Ovary (tissue), 9 donors: ENCODE data around the gene PDIA3. TPM values are rescaled to one million over a fixed set of nuclear protein-coding genes. Genes with fewer than 3 reads are reported as not detected.
"Not testable (repeated sequence)": the region's sequence is repeated elsewhere in the genome, so short reads cannot be mapped to it uniquely, and the experiment has no call there.

Source experiments
- DNase-seq, 5 donors: peaks; one replicate each; pipeline ENCODE4 v3.0.0-alpha.2; 2019 to 2020
- H3K27ac ChIP-seq, 2 donors: fragments of 200-600 bp; one replicate each; pipeline versions ENCODE4 v1.5.1 to v1.8.0; 2019 to 2022
- H3K27me3 ChIP-seq: fragments of 200-600 bp; one replicate; pipeline ENCODE4 v1.8.0; 2022
- H3K36me3 ChIP-seq: fragments of 200-600 bp; sonication (generic); one replicate; pipeline ENCODE4 v1.5.1; 2019
- H3K4me1 ChIP-seq: one replicate; pipeline ENCODE4 v1.8.1; 2013; ENCODE audit warnings: mild to moderate bottlenecking, moderate library complexity; ENCODE audit not compliant: insufficient read depth
- H3K4me3 ChIP-seq: fragments of 200-600 bp; sonication (generic); one replicate; pipeline ENCODE4 v1.5.1; 2017
- H3K9me3 ChIP-seq, 2 donors: fragments of 200-600 bp in 1 of 2; sonication (generic) in 1 of 2; one replicate each; pipeline versions ENCODE4 v1.5.1 to v1.8.1; 2013 to 2019; ENCODE audit warnings: mild to moderate bottlenecking in 1 of 2, moderate library complexity in 1 of 2
- CTCF ChIP-seq, 3 donors: fragments of 450-650 bp in 2 of 3; fragments of 200-600 bp in 1 of 3; IDR thresholded peaks; one replicate each; pipeline versions ENCODE4 v1.5.1 to v1.8.0; 2016 to 2022; ENCODE audit warnings: antibody characterized with exemption in 3 of 3, mild to moderate bottlenecking in 1 of 3
- EP300 ChIP-seq: sonication (generic); formaldehyde crosslinking; IDR thresholded peaks from one replicate; pipeline ENCODE4 v1.6.1; 2017; ENCODE audit warnings: antibody characterized with exemption
- POLR2A ChIP-seq: fragments of 450-650 bp; IDR thresholded peaks from one replicate; pipeline ENCODE4 v1.6.1; 2017; ENCODE audit warnings: antibody characterized with exemption, mild to moderate bottlenecking, moderate library complexity
- WGBS, 3 donors: extraction: QIAGEN DNeasy Blood & Tissue Kit in 1 of 3; methylation state at CpG; one replicate each; pipeline versions ENCODE4 v1.1.5 to v1.1.7; 2013 to 2017; 5-methylcytosine and 5-hydroxymethylcytosine counted together
- intact Hi-C, 4 donors: fragments of 100-400 bp; cut with DNase I; formaldehyde crosslinking; loops; one replicate each; pipeline versions ENCODE4 v1.11.0 to v1.15.1; 2022 to 2023
- polyA plus RNA-seq, 2 donors: library from polyadenylated mRNA; stranded (reverse); fragments of 200-250 nt in 1 of 2; fragments of 350-450 nt in 1 of 2; fragmentation: Illumina TruSeq in 1 of 2; extraction: RNeasy Lipid Tissue Mini Kit (QIAGEN cat#74804) in 1 of 2; gene quantifications; one replicate each; pipeline ENCODE4 v1.2.3, GENCODE V29; 2013 to 2014
- total RNA-seq, 7 donors: library from RNA; depleted of rRNA in 2 of 7; stranded (reverse); fragments of >200 nt in 2 of 7; fragmentation: NEBNext Ultra II Directional in 3 of 7; extraction: Animal tissue kit (Norgen Biotek cat#: 25700) in 3 of 7; gene quantifications; one replicate each; pipeline versions ENCODE4 v1.1.0 to v1.2.4, GENCODE V29; 2016 to 2023
- donor health status: DM: no; HTN: no; CAD: no; lungs with moderate emphysema.
- donor health status: DM: no; HTN: no; CAD: no.
- donor health status: Bipolar disorder and iron deficiency.
- donor health status: DM: yes; HTN: yes; CAD: no.
- donor health status: DM: no; HTN: no; CAD: no.
- donor health status: DM: yes; HTN: yes; CAD: no.

The PDIA3 gene
- total and polyA plus RNA-seq, 9 donors, result 56.9 to 711 (median 260) TPM

DNA sequence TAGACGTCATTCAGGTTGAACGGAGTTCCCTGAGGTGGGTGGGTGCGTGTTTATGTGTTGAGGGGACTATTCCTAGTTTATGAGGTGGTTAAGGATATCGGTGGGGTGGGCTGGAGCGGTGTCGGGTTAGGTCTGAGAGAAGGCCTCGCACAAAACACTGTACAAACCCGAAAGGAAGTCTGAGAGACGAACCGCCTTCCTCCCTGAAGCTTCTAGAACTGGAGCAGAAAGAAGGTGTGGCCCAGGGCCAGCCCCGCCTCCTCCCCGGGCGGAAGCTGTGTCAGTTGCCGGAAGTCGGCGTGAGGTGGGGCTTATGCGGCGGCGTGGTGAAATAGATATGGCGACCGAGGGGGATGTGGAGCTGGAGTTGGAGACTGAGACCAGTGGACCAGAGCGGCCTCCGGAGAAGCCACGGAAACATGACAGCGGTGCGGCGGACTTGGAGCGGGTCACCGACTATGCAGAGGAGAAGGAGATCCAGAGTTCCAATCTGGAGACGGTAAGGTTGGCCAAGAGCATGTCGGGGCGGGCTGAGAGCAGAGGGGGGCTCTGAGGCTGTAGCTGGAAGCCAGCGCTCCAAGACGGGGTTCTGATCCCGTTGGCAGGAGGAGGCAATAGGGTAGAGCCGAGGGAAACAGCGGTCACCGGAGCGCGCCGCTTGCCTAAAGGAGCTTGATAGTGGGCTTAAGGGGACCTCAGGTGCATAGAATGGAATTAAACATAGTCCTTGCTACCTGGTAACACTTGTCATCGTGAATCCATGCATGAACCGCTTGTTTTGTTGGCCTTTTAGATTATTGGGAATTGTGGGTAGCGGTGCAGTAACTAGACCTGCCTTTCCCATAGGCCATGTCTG is 54.3 kb downstream of the PDIA3 start, which contains the start of gene HYPK:
Gene HYPK (plus strand): TSS at position 314 of the 856 bp plus-strand sequence. CDS start 24 bp downstream, at position 338.
- TF ChIP-seq POLR2A (peak; percentile 58), CTCF (IDR thresholded peaks at IDR 0.05) (no peak), EP300 (no peak)
- peak within 1 kb of the TSS; percentile 85 for H3K4me3 ChIP-seq
- WGBS, 3 donors, result 6 to 8% (median 7%) methylated on average over 44 of the region's 44 CpGs
- H3K27me3 ChIP-seq, result no peaks in the 10 kb centered on the region
- DNase-seq, result peak; percentile 91 to 96 (median 94)
- intact Hi-C loops, result no loop called here
- no peaks in the 10 kb centered on the region for H3K9me3 ChIP-seq
- peaks cover 6% of the 10 kb centered on the region for H3K4me1 ChIP-seq
- peak within 1 kb of the TSS; percentile 92 to 94 for H3K27ac ChIP-seq
- H3K36me3 ChIP-seq, result no peaks in the 10 kb centered on the region

DNA sequence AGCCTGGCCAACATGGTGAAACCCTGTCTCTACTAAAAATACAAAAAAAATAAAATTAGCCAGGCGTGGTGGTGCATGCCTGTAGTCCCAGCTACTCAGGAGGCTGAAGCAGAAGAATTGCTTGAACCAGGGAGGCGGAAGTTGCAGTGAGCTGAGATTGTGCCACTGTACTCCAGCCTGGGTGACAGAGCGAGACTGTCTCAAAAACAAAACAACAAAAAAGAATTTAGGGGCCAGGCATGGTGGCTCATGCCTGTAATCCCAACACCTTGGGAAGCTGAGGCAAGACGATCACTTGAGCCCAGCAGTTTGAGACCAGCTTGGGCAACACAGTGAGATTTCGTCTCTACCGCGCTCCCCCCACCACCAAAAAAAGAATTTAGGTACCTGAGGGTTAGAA is 56.4 kb downstream of the PDIA3 start:
- H3K36me3 ChIP-seq, H3K4me1 ChIP-seq, DNase-seq, H3K4me3 ChIP-seq, intact Hi-C loops, H3K27ac ChIP-seq, H3K27me3 ChIP-seq, H3K9me3 ChIP-seq: not testable (repeated sequence)
- 94 to 95% (median 95%) methylated on average over 7 of the region's 7 CpGs for WGBS, 3 donors

DNA sequence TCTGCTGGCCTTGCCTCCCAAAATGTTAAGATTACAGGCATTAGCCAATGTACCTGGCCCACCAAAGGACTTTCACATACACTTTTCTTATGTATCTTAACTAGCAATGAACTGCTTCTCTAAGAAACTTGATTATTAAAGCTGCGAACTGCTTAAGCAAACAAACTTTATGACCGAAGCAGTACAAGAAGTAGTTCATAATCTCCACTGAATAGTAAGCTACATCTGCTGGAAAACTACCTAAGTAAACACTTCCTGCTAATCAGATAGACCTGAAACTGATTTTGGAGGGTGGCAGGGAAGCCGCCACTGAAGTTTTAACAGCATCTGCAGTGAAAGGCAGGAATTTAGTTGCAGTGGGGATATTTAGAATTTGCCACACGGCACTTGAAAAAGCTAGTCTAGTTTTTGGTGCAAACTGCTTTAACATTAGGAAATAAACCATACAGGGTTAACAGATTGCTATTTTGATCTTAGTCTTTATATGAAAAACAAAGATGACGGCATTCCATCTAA is 62.3 kb downstream of the PDIA3 start:
- no peaks in the 10 kb centered on the region for H3K27me3 ChIP-seq
- no peaks in the 10 kb centered on the region for H3K9me3 ChIP-seq
- no peaks in the 10 kb centered on the region for H3K36me3 ChIP-seq
- intact Hi-C loops, result no loop called here
- TF ChIP-seq EP300 (no peak), CTCF (IDR thresholded peaks at IDR 0.05) (no peak), POLR2A (no peak)
- WGBS, 3 donors, result 90 to 98% (median 94%) methylated on average over 5 of the region's 5 CpGs
- H3K4me1 ChIP-seq, result no peaks in the 10 kb centered on the region
- DNase-seq, result no peak
- no peak overlapping the region for H3K27ac ChIP-seq
- H3K4me3 ChIP-seq, result no peak overlapping the region

DNA sequence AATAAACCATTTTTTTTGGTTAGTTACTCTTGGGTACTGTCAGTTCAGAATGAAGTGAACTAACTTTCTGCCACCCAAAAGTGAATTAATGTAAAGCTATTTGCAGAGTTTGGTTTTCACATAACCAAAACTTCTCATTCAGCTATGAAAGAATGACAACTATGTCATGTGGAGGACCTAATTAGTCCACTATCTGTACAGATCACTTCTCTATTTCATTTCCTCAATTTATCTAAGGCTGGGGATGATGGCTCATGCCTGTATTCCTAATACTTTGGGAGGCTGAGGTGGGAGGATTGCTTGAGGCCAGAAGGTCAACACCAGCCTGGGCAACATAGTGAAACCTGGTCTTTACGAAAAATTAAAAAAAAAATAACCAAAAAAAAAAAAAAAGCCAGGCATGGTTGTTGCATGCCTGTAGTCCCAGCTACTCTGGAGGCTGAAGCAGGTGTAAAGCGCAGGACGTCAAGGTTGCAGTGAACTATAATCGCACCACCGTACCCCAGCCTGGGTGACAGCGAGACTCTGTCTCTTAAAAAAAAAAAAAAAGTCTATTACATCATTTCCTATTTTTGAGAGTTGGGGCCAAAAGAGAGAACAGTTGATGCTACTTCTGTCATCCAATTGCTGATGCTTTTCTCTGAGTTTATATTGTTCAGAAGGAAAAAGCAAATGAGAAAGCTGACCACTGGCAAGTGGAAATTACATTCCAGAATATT is 62.9 kb downstream of the PDIA3 start:
- Histone ChIP-seq H3K4me3 (no peak overlapping the region), H3K9me3 (no peaks in the 10 kb centered on the region), H3K27ac (no peak overlapping the region), H3K27me3 (no peaks in the 10 kb centered on the region), H3K36me3 (no peaks in the 10 kb centered on the region), H3K4me1 (no peaks in the 10 kb centered on the region)
- TF ChIP-seq CTCF (IDR thresholded peaks at IDR 0.05), result no peak
- TF ChIP-seq POLR2A, result no peak
- no peak for TF ChIP-seq EP300
- intact Hi-C loops, result no loop called here
- DNase-seq, result peak in 1 of 5 donors; percentile 0
- 88% methylated on average over 6 of the region's 6 CpGs for WGBS, 3 donors

GRCh38 chr15:43815064-43815463 is 68.8 kb downstream of the PDIA3 start:
- H3K9me3 ChIP-seq, DNase-seq, H3K27ac ChIP-seq, H3K4me3 ChIP-seq, intact Hi-C loops, H3K4me1 ChIP-seq, H3K36me3 ChIP-seq, H3K27me3 ChIP-seq: not testable (repeated sequence)
- 87 to 93% (median 91%) methylated on average over 5 of the region's 5 CpGs for WGBS, 3 donors
